MV-4-11 (cell line): ENCODE results near the gene COPS4.

Experiments used
- DNase-seq: peaks from one replicate; lab custom pipeline; 2025; lab: John Stamatoyannopoulos, UW

The COPS4 gene

GRCh38 chr4:83121246-83121645, 86.3 kb downstream of the COPS4 start:
- DNase-seq = no peak

GRCh38 chr4:83124111-83124780, 89.3 kb downstream of the COPS4 start:
- peak; percentile 100 for DNase-seq
